GM21723 (cell line): ENCODE results near the gene DSG3.
"Not testable (repeated sequence)": the region's sequence is repeated elsewhere in the genome, so short reads cannot be mapped to it uniquely, and the experiment has no call there.

Experiments used
- ATAC-seq: cut with Tn5 transposase; IDR thresholded peaks from one replicate; pipeline ENCODE4 v1.9.1; 2021; ENCODE audit warnings: mild to moderate bottlenecking, moderate library complexity; ENCODE audit not compliant: unreplicated experiment

DSG3 gene

GRCh38 chr18:31491586-31491985 is 44.0 kb downstream of the DSG3 start:
- no peak for ATAC-seq

- ATAC-seq, result no peak
These were observed 45.1 kb downstream of the DSG3 start for GRCh38 chr18:31492671-31493070.

GRCh38 chr18:31493171-31493570 is 45.6 kb downstream of the DSG3 start:
- no peak for ATAC-seq

- ATAC-seq, result no peak
These were observed 46.4 kb downstream of the DSG3 start for GRCh38 chr18:31493941-31494340.

- ATAC-seq, result not testable (repeated sequence)
These were observed 47.2 kb downstream of the DSG3 start for GRCh38 chr18:31494705-31495244.

- peak; percentile 12 for ATAC-seq
These were observed 49.9 kb downstream of the DSG3 start for GRCh38 chr18:31497404-31497835.

- peak; percentile 51 for ATAC-seq
These were observed 50.5 kb downstream of the DSG3 start, which contains the start of gene DSG2 for GRCh38 chr18:31497836-31498573. Gene DSG2 (plus strand): TSS chr18:31498177. CDS start chr18:31498252, 75 bp downstream.

GRCh38 chr18:31498574-31499524 is 51.3 kb downstream of the DSG3 start:
- no peak for ATAC-seq

- peak; percentile 89 for ATAC-seq
These were observed 52.6 kb downstream of the DSG3 start for GRCh38 chr18:31500051-31500688.

GRCh38 chr18:31503011-31503410 is 55.5 kb downstream of the DSG3 start:
- ATAC-seq, result no peak

- ATAC-seq, result no peak
These were observed 57.1 kb downstream of the DSG3 start for GRCh38 chr18:31504455-31505147.

- ATAC-seq, result no peak
These were observed 57.6 kb downstream of the DSG3 start for GRCh38 chr18:31505156-31505555.

GRCh38 chr18:31506024-31506742 is 58.6 kb downstream of the DSG3 start:
- no peak for ATAC-seq

GRCh38 chr18:31507124-31507523 is 59.6 kb downstream of the DSG3 start:
- not testable (repeated sequence) for ATAC-seq

GRCh38 chr18:31508781-31509180 is 61.2 kb downstream of the DSG3 start:
- ATAC-seq, result no peak

- ATAC-seq, result no peak
These were observed 62.0 kb downstream of the DSG3 start for GRCh38 chr18:31509571-31509970.

GRCh38 chr18:31510319-31510718 is 62.8 kb downstream of the DSG3 start:
- ATAC-seq, result no peak

GRCh38 chr18:31511098-31511497 is 63.6 kb downstream of the DSG3 start:
- ATAC-seq, result no peak

- ATAC-seq, result no peak
These were observed 64.7 kb downstream of the DSG3 start for GRCh38 chr18:31512203-31512764.
